Trophoblast cell (in vitro differentiated cells and primary cell): ENCODE measurements around the gene RAVER2.
A peak's percentile ranks its signal among the peaks of the same experiment; 100 is the strongest.

ENCODE experiments used
- DNase-seq, 2 donors: peaks; one replicate each; pipeline ENCODE4 v3.0.0-alpha.2; 2016
- H2AFZ ChIP-seq: 2 replicates; pipeline ENCODE4 v1.6.1; 2013; ENCODE audit warnings: low read length, moderate library complexity, mild to moderate bottlenecking; ENCODE audit not compliant: insufficient read depth, poor library complexity
- H2AK5ac ChIP-seq: 2 replicates; pipeline ENCODE4 v1.6.1; 2013; ENCODE audit warnings: mild to moderate bottlenecking, low read length
- H2BK120ac ChIP-seq: 2 replicates; pipeline ENCODE4 v1.6.1; 2013; ENCODE audit warnings: low read length, mild to moderate bottlenecking, moderate library complexity; ENCODE audit not compliant: insufficient read depth, poor library complexity
- H2BK12ac ChIP-seq: 2 replicates; pipeline ENCODE4 v1.6.1; 2013; ENCODE audit warnings: mild to moderate bottlenecking, low read length, moderate library complexity
- H2BK5ac ChIP-seq: 2 replicates; pipeline ENCODE4 v1.6.1; 2013; ENCODE audit warnings: low read length, low read depth, moderate library complexity, mild to moderate bottlenecking; ENCODE audit not compliant: poor library complexity
- H3K14ac ChIP-seq: 2 replicates; pipeline ENCODE4 v1.6.1; 2013; ENCODE audit warnings: mild to moderate bottlenecking, low read length
- H3K18ac ChIP-seq: 2 replicates; pipeline ENCODE4 v1.6.1; 2013; ENCODE audit warnings: mild to moderate bottlenecking, low read length
- H3K23ac ChIP-seq: 2 replicates; pipeline ENCODE4 v1.6.1; 2013; ENCODE audit warnings: low read length
- H3K27ac ChIP-seq: 2 replicates; pipeline ENCODE4 v1.5.1; 2013; ENCODE audit warnings: low read depth, mild to moderate bottlenecking, inconsistent platforms, low read length, moderate library complexity
- H3K27me3 ChIP-seq: 2 replicates; pipeline ENCODE4 v1.6.1; 2013; ENCODE audit warnings: inconsistent platforms, mild to moderate bottlenecking, low read length, moderate library complexity; ENCODE audit not compliant: insufficient read depth
- H3K36me3 ChIP-seq, 2 experiments: 1 replicate in 1 of 2; 2 replicates in 1 of 2; pipeline ENCODE4 v1.6.1; 2013; ENCODE audit warnings: low read length in 2 of 2, mild to moderate bottlenecking in 2 of 2, moderate library complexity in 1 of 2; ENCODE audit not compliant: insufficient read depth in 2 of 2, control insufficient read depth in 1 of 2
- H3K4ac ChIP-seq: 2 replicates; pipeline ENCODE4 v1.6.1; 2013; ENCODE audit warnings: low read depth, mild to moderate bottlenecking, low read length, moderate library complexity
- H3K4me1 ChIP-seq, 2 experiments: 1 replicate in 1 of 2; 2 replicates in 1 of 2; pipeline ENCODE4 v1.6.1; 2013; ENCODE audit warnings: low read length in 2 of 2, mild to moderate bottlenecking in 2 of 2, moderate library complexity in 1 of 2; ENCODE audit not compliant: insufficient read depth in 2 of 2, control insufficient read depth in 1 of 2
- H3K4me2 ChIP-seq: 2 replicates; pipeline ENCODE4 v1.6.1; 2013; ENCODE audit warnings: inconsistent platforms, mild to moderate bottlenecking, low read length, moderate library complexity
- H3K4me3 ChIP-seq: 2 replicates; pipeline ENCODE4 v1.5.1; 2013; ENCODE audit warnings: mild to moderate bottlenecking, low read depth, low read length, inconsistent platforms
- H3K79me1 ChIP-seq: one replicate; pipeline ENCODE4 v1.6.1; 2013; ENCODE audit warnings: low read length
- H3K79me2 ChIP-seq: 2 replicates; pipeline ENCODE4 v1.6.1; 2013; ENCODE audit warnings: low read length, mild to moderate bottlenecking; ENCODE audit not compliant: control insufficient read depth, insufficient read depth, poor library complexity
- H3K9ac ChIP-seq: 2 replicates; pipeline ENCODE4 v1.6.1; 2013; ENCODE audit warnings: mild to moderate bottlenecking, low read length
- H3K9me3 ChIP-seq: 2 replicates; pipeline ENCODE4 v1.6.1; 2013; ENCODE audit warnings: low read depth, mild to moderate bottlenecking, control low read depth, inconsistent platforms, low read length; ENCODE audit not compliant: insufficient read depth
- H4K12ac ChIP-seq: 2 replicates; pipeline ENCODE4 v1.6.1; 2013; ENCODE audit warnings: low read depth, mild to moderate bottlenecking, low read length, moderate library complexity
- H4K8ac ChIP-seq: 2 replicates; pipeline ENCODE4 v1.6.1; 2013; ENCODE audit warnings: low read depth, mild to moderate bottlenecking, low read length, moderate library complexity
- H4K91ac ChIP-seq: one replicate; pipeline ENCODE4 v1.6.1; 2013; ENCODE audit warnings: low read depth, mild to moderate bottlenecking, low read length, moderate library complexity
- WGBS: extraction: QIAGEN DNeasy Blood & Tissue Kit; methylation state at CpG from one replicate; pipeline ENCODE4 v1.1.7; 2013; ENCODE audit warnings: missing lambda C conversion rate; ENCODE audit not compliant: insufficient read length, insufficient coverage; ENCODE audit errors: extremely low coverage; 5-methylcytosine and 5-hydroxymethylcytosine counted together

The RAVER2 gene

GRCh38 chr1:64711266-64711665 lies 33.6 kb upstream of the RAVER2 start:
- WGBS = no CpG with 5 or more reads among the region's 1 CpG
- no peak overlapping the region for H3K4me2 ChIP-seq
- no peak overlapping the region for H3K9ac ChIP-seq

GRCh38 chr1:64712049-64712448 lies 32.8 kb upstream of the RAVER2 start:
- Histone ChIP-seq H3K9ac (no peak overlapping the region), H3K27me3 (no peaks in the 10 kb centered on the region), H4K8ac (no peak overlapping the region), H3K4me2 (no peak overlapping the region), H3K23ac (no peak overlapping the region), H4K12ac (peak overlapping the region; percentile 70), H3K14ac (no peak overlapping the region), H2BK120ac (no peak overlapping the region), H4K91ac (no peak overlapping the region), H3K4me3 (no peak overlapping the region), H3K4ac (no peak overlapping the region), H3K36me3 (no peaks in the 10 kb centered on the region), H3K79me1 (no peaks in the 10 kb centered on the region), H2AFZ (no peak overlapping the region), H2BK5ac (no peak overlapping the region), H3K9me3 (no peaks in the 10 kb centered on the region), H2AK5ac (no peak overlapping the region), H3K4me1 (no peaks in the 10 kb centered on the region), H3K27ac (no peak overlapping the region), H3K18ac (no peak overlapping the region), H2BK12ac (no peak overlapping the region), H3K79me2 (no peaks in the 10 kb centered on the region)
- no peak for DNase-seq
- no CpG with 5 or more reads among the region's 2 CpGs for WGBS

More at GRCh38 chr1:64711266-64711665, 33.6 kb upstream of the RAVER2 start:
- H3K27ac ChIP-seq = no peak overlapping the region
- H3K27me3 ChIP-seq = no peaks in the 10 kb centered on the region
- H3K9me3 ChIP-seq = no peaks in the 10 kb centered on the region
- H3K14ac ChIP-seq = no peak overlapping the region
- H3K18ac ChIP-seq = no peak overlapping the region
- no peaks in the 10 kb centered on the region for H3K36me3 ChIP-seq
- no peak overlapping the region for H2BK120ac ChIP-seq
- no peaks in the 10 kb centered on the region for H3K79me1 ChIP-seq
- H4K12ac ChIP-seq = no peak overlapping the region
- no peak overlapping the region for H3K4me3 ChIP-seq
- no peak overlapping the region for H4K8ac ChIP-seq
- no peak overlapping the region for H3K4ac ChIP-seq
- H2AK5ac ChIP-seq = no peak overlapping the region
- H2AFZ ChIP-seq = no peak overlapping the region
- H2BK5ac ChIP-seq = no peak overlapping the region
- H3K79me2 ChIP-seq = no peaks in the 10 kb centered on the region
- H3K23ac ChIP-seq = no peak overlapping the region
- no peak overlapping the region for H2BK12ac ChIP-seq
- no peaks in the 10 kb centered on the region for H3K4me1 ChIP-seq
- DNase-seq = no peak
- H4K91ac ChIP-seq = no peak overlapping the region

GRCh38 chr1:64715186-64715585 lies 29.7 kb upstream of the RAVER2 start:
- Histone ChIP-seq H3K4me1 (no peaks in the 10 kb centered on the region), H3K27me3 (no peaks in the 10 kb centered on the region), H3K4me2 (no peak overlapping the region), H2AFZ (no peak overlapping the region), H3K9ac (no peak overlapping the region), H2BK12ac (no peak overlapping the region), H3K4ac (no peak overlapping the region), H2BK120ac (no peak overlapping the region), H4K8ac (no peak overlapping the region), H4K12ac (no peak overlapping the region), H3K79me2 (no peaks in the 10 kb centered on the region), H2AK5ac (no peak overlapping the region), H3K79me1 (no peaks in the 10 kb centered on the region), H3K27ac (no peak overlapping the region), H4K91ac (no peak overlapping the region), H3K14ac (no peak overlapping the region), H2BK5ac (no peak overlapping the region), H3K36me3 (no peaks in the 10 kb centered on the region), H3K18ac (no peak overlapping the region), H3K4me3 (no peak overlapping the region), H3K23ac (no peak overlapping the region), H3K9me3 (no peaks in the 10 kb centered on the region)
- DNase-seq = no peak
- WGBS = no CpG with 5 or more reads among the region's 2 CpGs

- Histone ChIP-seq H2BK12ac (no peak overlapping the region), H3K23ac (no peak overlapping the region), H2BK120ac (no peak overlapping the region), H3K14ac (no peak overlapping the region), H3K4ac (no peak overlapping the region), H3K27me3 (no peaks in the 10 kb centered on the region), H2AFZ (no peak overlapping the region), H4K12ac (no peak overlapping the region), H3K18ac (no peak overlapping the region), H3K27ac (no peak overlapping the region), H2BK5ac (no peak overlapping the region), H3K36me3 (no peaks in the 10 kb centered on the region), H3K79me2 (no peaks in the 10 kb centered on the region), H2AK5ac (no peak overlapping the region), H3K9ac (no peak overlapping the region), H4K8ac (no peak overlapping the region), H3K4me3 (no peak overlapping the region), H3K4me1 (no peaks in the 10 kb centered on the region), H4K91ac (no peak overlapping the region), H3K79me1 (no peaks in the 10 kb centered on the region), H3K4me2 (no peak overlapping the region), H3K9me3 (no peaks in the 10 kb centered on the region)
- no CpG with 5 or more reads among the region's 2 CpGs for WGBS
- DNase-seq = no peak
Observed at GRCh38 chr1:64721135-64721534, 23.7 kb upstream of the RAVER2 start.
